GM10266 (cell line): Measurements from ENCODE around the gene RGS14.
"Not testable (repeated sequence)": the region's sequence is repeated elsewhere in the genome, so short reads cannot be mapped to it uniquely, and the experiment has no call there.

Experiments
- DNase-seq: peaks from one replicate; pipeline ENCODE4 v3.0.0; 2012; ENCODE audit errors: extremely low spot score
- CTCF ChIP-seq: IDR thresholded peaks from 2 replicates; pipeline ENCODE4 v1.5.1; 2012; ENCODE audit warnings: mild to moderate bottlenecking, low read depth; ENCODE audit not compliant: control insufficient read depth, insufficient read depth; ENCODE audit errors: missing control alignments

RGS14 gene

GRCh38 chr5:177404641-177405179 lies 47.0 kb downstream of the RGS14 start:
- no peak for DNase-seq

DNA sequence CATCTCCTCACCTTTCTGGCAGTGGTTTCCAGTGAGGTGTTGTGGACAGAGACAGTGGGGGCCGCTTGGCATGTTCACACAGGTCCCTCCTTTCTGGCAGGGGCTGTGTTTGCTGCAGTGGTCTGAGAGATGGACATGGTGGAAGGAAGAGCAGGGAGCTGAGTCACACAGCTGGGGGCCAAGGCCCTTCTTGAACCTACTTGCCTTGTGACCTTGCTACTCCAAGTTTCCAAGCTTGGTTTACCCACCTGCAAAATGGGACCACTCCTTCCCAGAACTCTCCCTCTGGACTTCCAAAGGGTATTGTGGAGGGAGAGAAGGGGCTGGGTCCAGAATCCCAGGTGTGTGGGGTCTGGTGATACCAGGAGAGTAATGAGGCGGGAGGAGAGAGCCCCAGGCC lies 47.6 kb downstream of the RGS14 start:
- DNase-seq: no peak
- no peak for TF ChIP-seq CTCF

More at GRCh38 chr5:177404641-177405179, 47.0 kb downstream of the RGS14 start:
- TF ChIP-seq CTCF: no peak

DNA sequence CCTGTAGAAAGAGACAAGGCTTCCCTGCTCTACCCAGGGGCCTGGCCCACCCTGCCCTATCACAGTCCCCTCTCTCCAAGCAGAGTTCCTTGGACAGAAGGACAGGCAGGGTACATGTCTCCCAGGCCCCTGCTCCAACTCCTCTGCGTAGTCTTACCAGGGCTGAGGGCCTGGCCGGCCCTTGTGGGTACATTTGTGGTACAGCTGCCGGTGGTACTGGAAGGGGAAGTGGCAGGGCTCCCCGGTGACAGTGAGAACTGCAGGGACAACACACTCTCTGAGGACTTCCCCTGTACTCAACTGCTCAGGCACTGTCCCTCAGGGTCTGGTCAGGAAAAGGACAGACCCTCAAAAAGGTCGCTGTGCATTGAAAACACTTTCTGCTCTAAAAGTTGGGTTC lies 48.1 kb downstream of the RGS14 start:
- no peak for DNase-seq
- no peak for TF ChIP-seq CTCF

DNA sequence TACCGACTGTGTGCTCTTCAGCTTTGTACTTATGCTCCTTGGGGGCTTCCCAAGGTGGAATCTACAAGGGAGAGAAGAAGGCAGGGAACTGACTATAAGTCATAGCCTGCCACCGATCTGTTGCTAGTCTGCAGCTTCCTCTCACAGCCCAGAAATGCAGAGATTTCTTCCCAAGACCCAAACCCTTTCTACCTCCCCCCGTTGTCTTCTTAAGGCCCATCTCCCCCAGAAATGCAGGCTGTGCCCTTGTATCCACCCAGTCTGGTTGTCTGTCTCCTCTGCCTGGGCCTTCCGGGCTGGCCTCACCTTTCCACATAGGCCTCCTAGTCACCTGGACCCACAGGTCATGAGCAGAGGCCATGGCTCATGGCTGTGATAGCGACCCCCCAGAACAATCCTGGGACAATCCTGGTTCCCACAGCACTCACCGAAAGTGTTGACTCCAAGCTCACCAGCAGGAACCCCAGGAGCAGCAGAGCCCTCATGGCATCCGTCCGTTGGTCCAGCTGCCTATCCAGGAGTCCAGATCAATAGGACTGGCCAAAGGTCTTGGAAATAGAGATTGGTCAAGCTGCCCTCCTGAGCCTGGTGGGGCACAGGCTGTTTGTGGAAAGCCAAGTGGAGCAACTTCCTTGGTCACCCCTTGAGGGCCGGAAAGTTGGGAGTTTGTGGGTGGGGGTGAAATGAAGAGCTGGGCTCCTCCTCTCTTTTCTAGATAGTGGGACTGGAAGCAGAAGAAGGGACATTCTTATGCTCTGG lies 51.5 kb downstream of the RGS14 start, which contains the start of gene F12:
F12 (minus strand) TSS at position 522 of the 759 bp plus-strand sequence; CDS start at position 485, 37 bp downstream.
- DNase-seq: no peak
- TF ChIP-seq CTCF: no peak

DNA sequence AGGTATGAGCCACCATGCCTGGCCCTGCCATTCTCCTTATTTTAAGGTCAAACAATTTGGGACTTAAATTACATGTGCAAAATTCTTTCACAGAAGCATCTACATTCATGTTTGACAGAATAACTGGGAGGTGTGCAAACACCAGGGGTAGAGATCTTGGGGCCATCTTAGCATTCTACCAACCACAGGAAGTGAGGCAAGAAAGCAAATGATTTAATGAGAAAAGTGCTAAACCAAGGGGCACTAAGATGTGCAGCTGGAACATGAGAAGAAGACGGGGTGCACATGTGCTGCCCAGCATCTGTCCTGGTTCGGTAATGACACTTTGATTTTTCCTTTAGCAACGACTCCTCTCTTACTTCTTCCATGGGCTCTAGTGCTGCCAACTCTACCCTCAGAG lies 52.9 kb downstream of the RGS14 start:
- no peak for TF ChIP-seq CTCF
- no peak for DNase-seq

GRCh38 chr5:177412603-177413233 lies 55.0 kb downstream of the RGS14 start:
- no peak for TF ChIP-seq CTCF
- DNase-seq: no peak

- no peak for DNase-seq
- no peak for TF ChIP-seq CTCF
Observed at GRCh38 chr5:177414481-177414880, 56.8 kb downstream of the RGS14 start.

GRCh38 chr5:177417081-177417480 lies 59.4 kb downstream of the RGS14 start:
- DNase-seq: not testable (repeated sequence)
